GM18505 (cell line): ENCODE results near the gene KIFC1.

ENCODE experiments used
- ATAC-seq: cut with Tn5 transposase; IDR thresholded peaks from one replicate; pipeline ENCODE4 v1.9.1; 2021; ENCODE audit not compliant: unreplicated experiment
- POLR2A ChIP-seq: IDR thresholded peaks from 4 replicates; pipeline ENCODE4 v1.6.1; 2011; ENCODE audit warnings: borderline replicate concordance; ENCODE audit not compliant: insufficient read depth, insufficient read length; ENCODE audit errors: extremely low read depth

The KIFC1 gene

GRCh38 chr6:33411632-33412005, 20.0 kb downstream of the KIFC1 start:
- no peak for ATAC-seq
- TF ChIP-seq POLR2A: no peak

GRCh38 chr6:33412140-33413009, 20.8 kb downstream of the KIFC1 start:
- ATAC-seq: no peak
- no peak for TF ChIP-seq POLR2A

GRCh38 chr6:33413241-33414120, 21.9 kb downstream of the KIFC1 start:
- ATAC-seq: no peak
- no peak for TF ChIP-seq POLR2A

- no peak for ATAC-seq
- TF ChIP-seq POLR2A: no peak
Measured at GRCh38 chr6:33414592-33415271, 23.1 kb downstream of the KIFC1 start.

GRCh38 chr6:33415831-33416230, 24.2 kb downstream of the KIFC1 start:
- ATAC-seq: no peak
- no peak for TF ChIP-seq POLR2A

- peak; percentile 66 for TF ChIP-seq POLR2A
- no peak for ATAC-seq
Measured at GRCh38 chr6:33416386-33417127, 24.9 kb downstream of the KIFC1 start.

- ATAC-seq: no peak
- TF ChIP-seq POLR2A: no peak
Measured at GRCh38 chr6:33417128-33417902, 25.7 kb downstream of the KIFC1 start.

- ATAC-seq: peak; percentile 80
- TF ChIP-seq POLR2A: peak; percentile 74
Measured at GRCh38 chr6:33417903-33418689, 26.5 kb downstream of the KIFC1 start, which contains the start of gene CUTA. CUTA (minus strand) TSS chr6:33418107; CDS start chr6:33418000, 107 bp downstream.

GRCh38 chr6:33418690-33419291, 27.2 kb downstream of the KIFC1 start:
- no peak for TF ChIP-seq POLR2A
- ATAC-seq: no peak

GRCh38 chr6:33419580-33420490, 28.2 kb downstream of the KIFC1 start, which contains the start of gene SYNGAP1:
SYNGAP1 (plus strand) TSS chr6:33420065; CDS start chr6:33420265, 200 bp downstream.
- no peak for TF ChIP-seq POLR2A
- no peak for ATAC-seq
